K562 (cell line): ENCODE measurements around the gene KIT.

Experiments
- ATF7 ChIP-seq: fragments of 450-650 bp; IDR thresholded peaks from 2 replicates; pipeline ENCODE4 v1.7.1; 2014; ENCODE audit warnings: mild to moderate bottlenecking, moderate library complexity
- BCOR ChIP-seq: fragments of 450-650 bp; IDR thresholded peaks from 2 replicates; pipeline ENCODE4 v1.6.1; 2016
- CREB1 ChIP-seq, 2 experiments: sonication (generic) in 1 of 2; formaldehyde crosslinking in 1 of 2; IDR thresholded peaks; 2 replicates each; pipeline versions ENCODE4 v1.6.1 to v1.8.0; 2012 to 2022; ENCODE audit warnings: inconsistent platforms in 1 of 2, mild to moderate bottlenecking in 1 of 2, missing genetic modification reagents in 1 of 2, moderate library complexity in 1 of 2
- ESRRA ChIP-seq: fragments of 450-650 bp; IDR thresholded peaks from 2 replicates; pipeline ENCODE4 v1.6.1; 2014; ENCODE audit warnings: low read depth, mild to moderate bottlenecking, moderate library complexity, borderline replicate concordance
- NFE2 ChIP-seq: IDR thresholded peaks from 2 replicates; pipeline ENCODE4 v1.6.1; 2014; ENCODE audit warnings: antibody characterized with exemption, low read depth
- NFRKB ChIP-seq: fragments of 450-650 bp; IDR thresholded peaks from 2 replicates; pipeline ENCODE4 v1.6.1; 2016; ENCODE audit warnings: low read depth
- NFXL1 ChIP-seq: fragments of 450-650 bp; formaldehyde crosslinking; IDR thresholded peaks from 2 replicates; pipeline ENCODE4 v1.4.0; 2021; ENCODE audit warnings: mild to moderate bottlenecking
- SIN3A ChIP-seq, 2 experiments: fragments of 150-350 bp in 1 of 2; IDR thresholded peaks; 2 replicates each; pipeline ENCODE4 v1.6.1; 2011 to 2016; ENCODE audit warnings: borderline replicate concordance in 2 of 2, low read depth in 2 of 2, low read length in 2 of 2, mild to moderate bottlenecking in 2 of 2, moderate library complexity in 2 of 2; ENCODE audit not compliant: control insufficient read depth in 1 of 2
- SMARCA4 ChIP-seq: fragments of 450-650 bp; IDR thresholded peaks from 2 replicates; pipeline ENCODE4 v1.6.1; 2016
- YY1 ChIP-seq, 3 experiments: IDR thresholded peaks; 2 replicates each; pipeline ENCODE4 v1.6.1; 2011; ENCODE audit warnings: low read length in 2 of 3, mild to moderate bottlenecking in 2 of 3, moderate library complexity in 2 of 3, borderline replicate concordance in 1 of 3, control low read depth in 1 of 3, low read depth in 1 of 3; ENCODE audit not compliant: insufficient read depth in 3 of 3, insufficient replicate concordance in 2 of 3, control insufficient read depth in 1 of 3, insufficient read length in 1 of 3; ENCODE audit errors: extremely low read depth in 1 of 3
- ZNF174 ChIP-seq: fragments of 250-450 bp; sonication (Bioruptor Pico); IDR thresholded peaks from 2 replicates; pipeline ENCODE4 v1.4.0; 2020; ENCODE audit warnings: mild to moderate bottlenecking
- TF ChIP-seq, protein P1 (sequence below), 3 experiments: IDR thresholded peaks in 2 of 3; conservative IDR thresholded peaks in 1 of 3; 2 replicates each; pipeline ENCODE4 v1.5.1; 2011 to 2012; ENCODE audit warnings: low read length in 3 of 3, mild to moderate bottlenecking in 3 of 3, control low read depth in 2 of 3, improper control_type of control experiment in 1 of 3, inconsistent platforms in 1 of 3, low read depth in 1 of 3, mixed read lengths in 1 of 3, moderate library complexity in 1 of 3; ENCODE audit not compliant: insufficient read depth in 2 of 3
- TF ChIP-seq, protein P2 (sequence below), 2 experiments: fragments of 450-650 bp; formaldehyde crosslinking in 1 of 2; IDR thresholded peaks; 2 replicates each; pipeline versions ENCODE4 v1.4.0 to v1.6.1; 2014 to 2020; ENCODE audit warnings: mild to moderate bottlenecking in 2 of 2, borderline replicate concordance in 1 of 2, low read depth in 1 of 2
- TF ChIP-seq, protein P3 (sequence below): fragments of 250-450 bp; sonication (Bioruptor Pico); IDR thresholded peaks from 2 replicates; pipeline ENCODE4 v1.5.0; 2020; ENCODE audit warnings: mild to moderate bottlenecking, borderline replicate concordance

DNA sequence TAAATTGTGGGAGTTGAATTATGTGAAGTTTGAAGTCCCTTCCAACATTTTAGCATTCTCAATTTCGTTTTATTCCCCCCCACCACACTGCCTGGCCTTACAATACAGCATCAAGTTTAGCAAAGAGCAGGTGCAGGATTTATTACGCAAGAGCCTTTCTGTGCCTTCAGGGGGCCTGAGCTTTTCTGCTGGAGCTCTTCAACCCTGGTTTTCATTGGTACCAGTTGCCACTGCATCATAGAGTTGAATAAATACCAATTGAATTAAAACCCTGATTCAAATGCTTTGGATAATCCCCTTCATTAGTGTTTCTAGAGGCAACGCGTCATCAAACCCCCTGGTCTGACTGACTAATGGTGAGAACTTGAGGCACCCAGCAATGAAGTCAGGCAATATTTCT lies 43.6 kb upstream of the KIT start:
- TF ChIP-seq SMARCA4 (no peak), SIN3A (IDR thresholded peaks at IDR 0.05; ENCODE audit: borderline replicate concordance in 2 of 2, control insufficient read depth in 1 of 2, low read depth in 2 of 2, low read length in 2 of 2) (no peak), NFE2 (no peak), CREB1 (IDR thresholded peaks at IDR 0.05) (no peak), CREB1 (CRISPR knock-in tag; IDR thresholded peaks at IDR 0.05) (no peak), NFXL1 (CRISPR knock-in tag) (no peak), BCOR (no peak), NFRKB (no peak), ESRRA (no peak), YY1 (IDR thresholded peaks at IDR 0.05; ENCODE audit: borderline replicate concordance in 1 of 3, control insufficient read depth in 1 of 3, extremely low read depth in 1 of 3, insufficient read depth in 3 of 3, insufficient read length in 1 of 3, insufficient replicate concordance in 2 of 3, low read depth in 1 of 3, low read length in 2 of 3) (no peak), ATF7 (no peak), ZNF174 (no peak)
- TF ChIP-seq, protein P1, sequence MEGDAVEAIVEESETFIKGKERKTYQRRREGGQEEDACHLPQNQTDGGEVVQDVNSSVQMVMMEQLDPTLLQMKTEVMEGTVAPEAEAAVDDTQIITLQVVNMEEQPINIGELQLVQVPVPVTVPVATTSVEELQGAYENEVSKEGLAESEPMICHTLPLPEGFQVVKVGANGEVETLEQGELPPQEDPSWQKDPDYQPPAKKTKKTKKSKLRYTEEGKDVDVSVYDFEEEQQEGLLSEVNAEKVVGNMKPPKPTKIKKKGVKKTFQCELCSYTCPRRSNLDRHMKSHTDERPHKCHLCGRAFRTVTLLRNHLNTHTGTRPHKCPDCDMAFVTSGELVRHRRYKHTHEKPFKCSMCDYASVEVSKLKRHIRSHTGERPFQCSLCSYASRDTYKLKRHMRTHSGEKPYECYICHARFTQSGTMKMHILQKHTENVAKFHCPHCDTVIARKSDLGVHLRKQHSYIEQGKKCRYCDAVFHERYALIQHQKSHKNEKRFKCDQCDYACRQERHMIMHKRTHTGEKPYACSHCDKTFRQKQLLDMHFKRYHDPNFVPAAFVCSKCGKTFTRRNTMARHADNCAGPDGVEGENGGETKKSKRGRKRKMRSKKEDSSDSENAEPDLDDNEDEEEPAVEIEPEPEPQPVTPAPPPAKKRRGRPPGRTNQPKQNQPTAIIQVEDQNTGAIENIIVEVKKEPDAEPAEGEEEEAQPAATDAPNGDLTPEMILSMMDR (IDR thresholded peaks at IDR 0.05 in 2 of 3, conservative IDR thresholded peaks at IDR 0.05 in 1 of 3; ENCODE audit: insufficient read depth in 2 of 3, low read depth in 1 of 3, low read length in 3 of 3) = no peak
- TF ChIP-seq, protein P2, sequence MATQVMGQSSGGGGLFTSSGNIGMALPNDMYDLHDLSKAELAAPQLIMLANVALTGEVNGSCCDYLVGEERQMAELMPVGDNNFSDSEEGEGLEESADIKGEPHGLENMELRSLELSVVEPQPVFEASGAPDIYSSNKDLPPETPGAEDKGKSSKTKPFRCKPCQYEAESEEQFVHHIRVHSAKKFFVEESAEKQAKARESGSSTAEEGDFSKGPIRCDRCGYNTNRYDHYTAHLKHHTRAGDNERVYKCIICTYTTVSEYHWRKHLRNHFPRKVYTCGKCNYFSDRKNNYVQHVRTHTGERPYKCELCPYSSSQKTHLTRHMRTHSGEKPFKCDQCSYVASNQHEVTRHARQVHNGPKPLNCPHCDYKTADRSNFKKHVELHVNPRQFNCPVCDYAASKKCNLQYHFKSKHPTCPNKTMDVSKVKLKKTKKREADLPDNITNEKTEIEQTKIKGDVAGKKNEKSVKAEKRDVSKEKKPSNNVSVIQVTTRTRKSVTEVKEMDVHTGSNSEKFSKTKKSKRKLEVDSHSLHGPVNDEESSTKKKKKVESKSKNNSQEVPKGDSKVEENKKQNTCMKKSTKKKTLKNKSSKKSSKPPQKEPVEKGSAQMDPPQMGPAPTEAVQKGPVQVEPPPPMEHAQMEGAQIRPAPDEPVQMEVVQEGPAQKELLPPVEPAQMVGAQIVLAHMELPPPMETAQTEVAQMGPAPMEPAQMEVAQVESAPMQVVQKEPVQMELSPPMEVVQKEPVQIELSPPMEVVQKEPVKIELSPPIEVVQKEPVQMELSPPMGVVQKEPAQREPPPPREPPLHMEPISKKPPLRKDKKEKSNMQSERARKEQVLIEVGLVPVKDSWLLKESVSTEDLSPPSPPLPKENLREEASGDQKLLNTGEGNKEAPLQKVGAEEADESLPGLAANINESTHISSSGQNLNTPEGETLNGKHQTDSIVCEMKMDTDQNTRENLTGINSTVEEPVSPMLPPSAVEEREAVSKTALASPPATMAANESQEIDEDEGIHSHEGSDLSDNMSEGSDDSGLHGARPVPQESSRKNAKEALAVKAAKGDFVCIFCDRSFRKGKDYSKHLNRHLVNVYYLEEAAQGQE (IDR thresholded peaks at IDR 0.05; ENCODE audit: borderline replicate concordance) = no peak
- TF ChIP-seq, protein P2 (CRISPR knock-in tag; IDR thresholded peaks at IDR 0.05; ENCODE audit: low read depth) = no peak
- TF ChIP-seq, protein P3, sequence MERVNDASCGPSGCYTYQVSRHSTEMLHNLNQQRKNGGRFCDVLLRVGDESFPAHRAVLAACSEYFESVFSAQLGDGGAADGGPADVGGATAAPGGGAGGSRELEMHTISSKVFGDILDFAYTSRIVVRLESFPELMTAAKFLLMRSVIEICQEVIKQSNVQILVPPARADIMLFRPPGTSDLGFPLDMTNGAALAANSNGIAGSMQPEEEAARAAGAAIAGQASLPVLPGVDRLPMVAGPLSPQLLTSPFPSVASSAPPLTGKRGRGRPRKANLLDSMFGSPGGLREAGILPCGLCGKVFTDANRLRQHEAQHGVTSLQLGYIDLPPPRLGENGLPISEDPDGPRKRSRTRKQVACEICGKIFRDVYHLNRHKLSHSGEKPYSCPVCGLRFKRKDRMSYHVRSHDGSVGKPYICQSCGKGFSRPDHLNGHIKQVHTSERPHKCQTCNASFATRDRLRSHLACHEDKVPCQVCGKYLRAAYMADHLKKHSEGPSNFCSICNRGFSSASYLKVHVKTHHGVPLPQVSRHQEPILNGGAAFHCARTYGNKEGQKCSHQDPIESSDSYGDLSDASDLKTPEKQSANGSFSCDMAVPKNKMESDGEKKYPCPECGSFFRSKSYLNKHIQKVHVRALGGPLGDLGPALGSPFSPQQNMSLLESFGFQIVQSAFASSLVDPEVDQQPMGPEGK (CRISPR knock-in tag) = no peak
